ENCODE data around the gene PTPRR.

DNA sequence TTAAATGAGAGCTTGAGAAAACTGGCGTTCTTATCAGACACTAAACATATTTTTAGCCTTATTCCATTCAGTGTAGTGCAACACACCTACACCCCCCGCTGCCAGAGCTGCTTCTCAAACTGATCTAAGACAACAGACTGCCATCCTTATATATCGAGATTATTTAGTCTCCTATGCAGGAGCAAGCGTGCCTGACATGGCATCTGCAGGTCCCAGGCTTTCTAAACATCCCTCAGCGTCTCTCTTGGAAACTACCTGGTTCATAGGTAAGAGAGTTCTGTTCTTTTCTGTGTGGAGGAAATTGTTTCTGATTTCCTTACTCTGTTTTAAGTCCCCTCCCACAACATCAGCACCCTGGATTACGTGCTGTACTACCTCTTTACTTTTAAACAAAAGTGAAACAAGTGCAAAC, 166.2 kb downstream of the PTPRR start:
- TF ChIP-seq EP300 (IDR thresholded peaks at IDR 0.05; ENCODE audit: borderline replicate concordance in 1 of 2, low read depth in 1 of 2, low read length in 1 of 2) (no peak), REST (IDR thresholded peaks at IDR 0.05; ENCODE audit: low read depth, low read length) (no peak), YY1 (IDR thresholded peaks at IDR 0.05; ENCODE audit: low read depth) (no peak), TCF12 (IDR thresholded peaks at IDR 0.05) (no peak)
